ENCODE results near the gene FPR3.

The FPR3 gene

DNA sequence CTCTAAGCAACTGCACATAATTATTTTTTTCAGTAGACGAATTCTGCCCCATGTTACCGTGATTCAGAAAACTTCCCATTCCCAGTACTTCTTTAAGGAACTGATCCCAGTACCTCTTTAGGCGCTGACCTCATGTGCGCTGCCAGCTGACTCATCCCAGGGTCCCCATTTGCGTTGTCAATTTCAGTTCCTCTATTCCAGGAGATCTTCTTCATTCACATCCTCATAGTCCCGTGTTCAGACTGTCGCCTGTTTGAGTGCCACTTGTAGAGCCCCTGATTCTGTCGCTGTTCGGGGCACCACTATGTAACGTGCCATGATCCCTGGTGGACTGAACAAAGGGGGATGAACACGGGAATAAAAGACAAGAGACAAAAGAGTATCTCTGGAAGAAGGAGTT lies 16.4 kb downstream of the FPR3 start (continued):
- TF ChIP-seq, protein P1, sequence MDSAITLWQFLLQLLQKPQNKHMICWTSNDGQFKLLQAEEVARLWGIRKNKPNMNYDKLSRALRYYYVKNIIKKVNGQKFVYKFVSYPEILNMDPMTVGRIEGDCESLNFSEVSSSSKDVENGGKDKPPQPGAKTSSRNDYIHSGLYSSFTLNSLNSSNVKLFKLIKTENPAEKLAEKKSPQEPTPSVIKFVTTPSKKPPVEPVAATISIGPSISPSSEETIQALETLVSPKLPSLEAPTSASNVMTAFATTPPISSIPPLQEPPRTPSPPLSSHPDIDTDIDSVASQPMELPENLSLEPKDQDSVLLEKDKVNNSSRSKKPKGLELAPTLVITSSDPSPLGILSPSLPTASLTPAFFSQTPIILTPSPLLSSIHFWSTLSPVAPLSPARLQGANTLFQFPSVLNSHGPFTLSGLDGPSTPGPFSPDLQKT (IDR thresholded peaks at IDR 0.05; ENCODE audit: borderline replicate concordance, low read depth, low read length) = no peak
- TF ChIP-seq ZNF670 (tag by site-specific recombination; IDR thresholded peaks at IDR 0.05; ENCODE audit: low read depth) = no peak

DNA sequence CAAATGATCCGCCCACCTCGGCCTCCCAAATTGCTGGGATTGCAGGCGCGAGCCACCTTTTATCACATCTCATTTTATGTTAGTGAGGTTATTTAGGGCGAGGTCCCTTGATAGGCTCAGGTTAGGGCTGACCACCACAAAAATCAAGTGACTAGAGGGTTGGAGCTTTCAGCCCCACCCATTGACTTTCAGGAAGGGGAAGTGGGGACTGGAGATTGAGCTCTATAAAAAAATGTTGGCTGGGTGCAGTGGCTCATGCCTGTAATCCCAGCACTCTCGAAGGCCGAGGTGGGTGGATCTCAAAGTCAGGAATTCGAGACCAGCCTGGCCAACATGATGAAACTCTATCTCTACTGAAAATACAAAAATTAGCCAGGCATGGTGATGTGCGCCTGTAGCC lies 20.1 kb downstream of the FPR3 start:
- TF ChIP-seq RBAK (tag by site-specific recombination; IDR thresholded peaks at IDR 0.05) (no peak), ZNF600 (tag by site-specific recombination; IDR thresholded peaks at IDR 0.05) (no peak), ZBTB48 (tag by site-specific recombination; IDR thresholded peaks at IDR 0.05) (no peak), ZNF580 (tag by site-specific recombination; IDR thresholded peaks at IDR 0.05) (no peak), ZBTB1 (tag by site-specific recombination; IDR thresholded peaks at IDR 0.05) (no peak), WT1 (tag by site-specific recombination; IDR thresholded peaks at IDR 0.05) (no peak), ZBTB6 (tag by site-specific recombination; IDR thresholded peaks at IDR 0.05) (no peak), ZBTB17 (tag by site-specific recombination; IDR thresholded peaks at IDR 0.05) (no peak), ZNF48 (tag by site-specific recombination; IDR thresholded peaks at IDR 0.05) (no peak), YY2 (tag by site-specific recombination; IDR thresholded peaks at IDR 0.05) (no peak), PRDM10 (tag by site-specific recombination; IDR thresholded peaks at IDR 0.05) (no peak)
- Histone ChIP-seq H3K4me3 (ENCODE audit: low read depth, low read length) (no peak overlapping the region), H3K4me1 (ENCODE audit: control insufficient read depth, insufficient read depth, low read length) (no peaks in the 10 kb centered on the region), H3K9me3 (ENCODE audit: control insufficient read depth, insufficient read depth, low read depth, low read length) (no peaks in the 10 kb centered on the region), H3K36me3 (ENCODE audit: control insufficient read depth in 2 of 2, insufficient read depth in 1 of 2, low read length in 2 of 2) (no peaks in the 10 kb centered on the region), H3K27ac (ENCODE audit: extremely low read depth, low read depth, low read length) (no peak overlapping the region)
- POLR2A ChIA-PET = no interaction called here
- CTCF ChIA-PET = interaction anchor here (0.7 kb wide), 1 partner anchor 38 kb away, joined by 3 read pairs; no protein-coding TSS in a partner anchor

DNA sequence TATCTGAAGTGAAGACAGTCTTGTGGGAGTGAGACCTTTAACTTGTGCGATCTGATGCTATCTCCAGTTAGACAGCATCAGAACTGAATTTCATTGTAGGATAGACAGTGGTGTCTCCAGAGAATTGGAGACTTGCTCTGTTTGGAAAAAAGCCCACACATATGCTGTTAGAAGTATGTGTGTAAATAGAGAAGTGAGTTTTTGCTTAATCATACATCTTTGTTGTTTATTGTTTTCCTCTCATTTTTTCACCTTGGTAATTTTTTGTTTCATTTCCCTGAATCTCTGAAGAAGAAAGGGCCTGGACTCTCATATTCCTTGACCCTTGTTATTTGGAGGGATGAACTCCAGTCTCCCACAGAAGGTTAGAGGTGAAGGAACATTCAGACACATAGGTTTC lies 21.8 kb downstream of the FPR3 start:
- Histone ChIP-seq H3K27ac (ENCODE audit: extremely low read depth, low read depth, low read length) (no peak overlapping the region), H3K4me1 (ENCODE audit: control insufficient read depth, insufficient read depth, low read length) (no peaks in the 10 kb centered on the region), H3K36me3 (ENCODE audit: control insufficient read depth in 2 of 2, insufficient read depth in 1 of 2, low read length in 2 of 2) (no peaks in the 10 kb centered on the region), H3K4me3 (ENCODE audit: low read depth, low read length) (no peak overlapping the region), H3K9me3 (ENCODE audit: control insufficient read depth, insufficient read depth, low read depth, low read length) (no peaks in the 10 kb centered on the region)
- CTCF ChIA-PET = interaction anchor here (1.1 to 1.4 kb wide), 2 partner anchors 39 to 344 kb away, joined by 3 to 4 read pairs; no protein-coding TSS in a partner anchor
- POLR2A ChIA-PET = no interaction called here
- no peak for TF ChIP-seq ZNF211 (tag by site-specific recombination; IDR thresholded peaks at IDR 0.05; ENCODE audit: low read depth)
- no peak for TF ChIP-seq ZNF621 (tag by site-specific recombination; IDR thresholded peaks at IDR 0.05)
- no peak for TF ChIP-seq EGR2 (tag by site-specific recombination; IDR thresholded peaks at IDR 0.05; ENCODE audit: low read depth)
- no peak for TF ChIP-seq ZNF23 (tag by site-specific recombination; IDR thresholded peaks at IDR 0.05; ENCODE audit: borderline replicate concordance)
- TF ChIP-seq ZNF184 (tag by site-specific recombination; IDR thresholded peaks at IDR 0.05) = no peak
- no peak for TF ChIP-seq ZNF335 (tag by site-specific recombination; conservative IDR thresholded peaks at IDR 0.05)
- TF ChIP-seq KLF7 (tag by site-specific recombination; IDR thresholded peaks at IDR 0.05; ENCODE audit: borderline replicate concordance) = no peak
- no peak for TF ChIP-seq ZNF654 (tag by site-specific recombination; IDR thresholded peaks at IDR 0.05; ENCODE audit: low read depth)
- no peak for TF ChIP-seq ZNF530 (tag by site-specific recombination; IDR thresholded peaks at IDR 0.05; ENCODE audit: low read depth)
- no peak for TF ChIP-seq ZNF488 (tag by site-specific recombination; IDR thresholded peaks at IDR 0.05)
- no peak for TF ChIP-seq ZNF433 (tag by site-specific recombination; IDR thresholded peaks at IDR 0.05; ENCODE audit: low read depth)
- TF ChIP-seq, protein P2, sequence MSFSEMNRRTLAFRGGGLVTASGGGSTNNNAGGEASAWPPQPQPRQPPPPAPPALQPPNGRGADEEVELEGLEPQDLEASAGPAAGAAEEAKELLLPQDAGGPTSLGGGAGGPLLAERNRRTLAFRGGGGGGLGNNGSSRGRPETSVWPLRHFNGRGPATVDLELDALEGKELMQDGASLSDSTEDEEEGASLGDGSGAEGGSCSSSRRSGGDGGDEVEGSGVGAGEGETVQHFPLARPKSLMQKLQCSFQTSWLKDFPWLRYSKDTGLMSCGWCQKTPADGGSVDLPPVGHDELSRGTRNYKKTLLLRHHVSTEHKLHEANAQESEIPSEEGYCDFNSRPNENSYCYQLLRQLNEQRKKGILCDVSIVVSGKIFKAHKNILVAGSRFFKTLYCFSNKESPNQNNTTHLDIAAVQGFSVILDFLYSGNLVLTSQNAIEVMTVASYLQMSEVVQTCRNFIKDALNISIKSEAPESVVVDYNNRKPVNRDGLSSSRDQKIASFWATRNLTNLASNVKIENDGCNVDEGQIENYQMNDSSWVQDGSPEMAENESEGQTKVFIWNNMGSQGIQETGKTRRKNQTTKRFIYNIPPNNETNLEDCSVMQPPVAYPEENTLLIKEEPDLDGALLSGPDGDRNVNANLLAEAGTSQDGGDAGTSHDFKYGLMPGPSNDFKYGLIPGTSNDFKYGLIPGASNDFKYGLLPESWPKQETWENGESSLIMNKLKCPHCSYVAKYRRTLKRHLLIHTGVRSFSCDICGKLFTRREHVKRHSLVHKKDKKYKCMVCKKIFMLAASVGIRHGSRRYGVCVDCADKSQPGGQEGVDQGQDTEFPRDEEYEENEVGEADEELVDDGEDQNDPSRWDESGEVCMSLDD (tag by site-specific recombination; IDR thresholded peaks at IDR 0.05) = no peak
- no peak for TF ChIP-seq KLF1 (tag by site-specific recombination; IDR thresholded peaks at IDR 0.05)
